ENCODE results near the gene GRM4. TPM values are rescaled to one million over a fixed set of nuclear protein-coding genes. Genes with fewer than 3 reads are reported as not detected.

The GRM4 gene
- polyA plus RNA-seq, 4 donors, result 0.45 to 0.65 (median 0.52) TPM

DNA sequence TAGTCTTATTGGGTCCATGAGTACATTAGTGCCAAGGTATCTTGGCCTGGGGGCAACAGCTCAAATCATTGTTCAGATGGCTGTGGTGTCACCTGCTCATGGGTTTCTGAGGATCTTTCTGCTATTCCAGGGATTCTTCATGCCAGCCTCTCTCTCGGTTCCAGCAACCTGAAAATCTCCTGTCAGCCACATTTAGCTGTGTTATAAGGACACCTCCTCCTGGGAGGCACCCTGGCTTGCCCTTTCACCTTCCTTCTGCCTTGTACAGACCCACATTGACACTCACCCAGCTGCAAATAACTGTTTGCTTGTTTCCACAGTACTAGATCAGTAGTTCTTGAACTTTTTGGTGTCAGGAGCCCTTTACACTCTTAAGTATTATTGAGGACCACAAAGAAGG lies 159.9 kb downstream of the GRM4 start:
- DNase-seq (ENCODE audit: low read depth in 4 of 4, low spot score in 3 of 4), result no peak

GRCh38 chr6:33985313-33985751 lies 160.6 kb downstream of the GRM4 start:
- no peak for DNase-seq (ENCODE audit: low read depth in 4 of 4, low spot score in 3 of 4)

DNA sequence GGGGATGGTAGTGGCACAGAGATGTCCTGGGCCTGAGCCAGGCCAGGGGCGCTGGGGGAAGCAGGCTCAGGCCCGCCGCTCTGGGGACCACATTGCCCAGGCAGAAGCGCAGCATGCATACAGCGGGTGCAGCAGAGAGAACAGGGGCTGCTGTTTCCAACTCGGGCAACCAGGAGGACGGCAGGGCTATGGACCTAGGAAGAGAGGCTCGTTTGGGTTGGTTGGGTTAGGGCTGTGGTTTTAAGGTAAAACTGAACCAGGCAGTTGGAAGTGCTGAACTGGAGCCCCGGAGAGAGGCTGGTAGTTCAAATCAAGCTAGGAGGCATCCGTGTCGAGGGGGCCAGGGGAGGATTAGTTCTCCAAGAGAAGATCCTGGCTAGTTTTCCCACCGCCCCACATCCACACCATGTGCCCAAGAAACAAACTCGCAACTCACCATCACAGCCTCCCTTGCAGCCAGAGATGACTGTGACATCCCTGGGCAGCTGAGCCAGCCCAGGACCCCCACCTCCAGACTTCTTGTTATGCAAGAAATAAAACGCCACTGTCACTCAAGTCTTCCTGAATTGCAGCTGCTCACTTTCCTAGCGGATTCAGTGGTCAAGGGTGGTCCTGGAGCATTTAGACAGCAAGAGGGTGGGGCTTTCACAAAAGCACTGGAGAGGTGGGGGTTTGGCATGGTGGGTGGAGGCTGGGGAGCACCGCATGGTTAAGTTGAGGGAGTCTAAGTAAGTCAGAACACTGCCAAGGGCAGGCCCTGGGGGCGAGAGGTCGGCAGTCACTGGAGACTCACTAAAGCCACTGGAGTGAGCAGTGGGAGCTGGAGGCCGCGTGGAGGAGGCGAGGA lies 161.2 kb downstream of the GRM4 start:
- no peak for DNase-seq (ENCODE audit: low read depth in 4 of 4, low spot score in 3 of 4)

- no peak for DNase-seq (ENCODE audit: low read depth in 4 of 4, low spot score in 3 of 4)
Observed at GRCh38 chr6:33983721-33984465, 162.0 kb downstream of the GRM4 start.

GRCh38 chr6:33983109-33983716 lies 162.7 kb downstream of the GRM4 start:
- DNase-seq (ENCODE audit: low read depth in 4 of 4, low spot score in 3 of 4), result no peak

- no peak for DNase-seq (ENCODE audit: low read depth in 4 of 4, low spot score in 3 of 4)
Observed at GRCh38 chr6:33981861-33982260, 164.0 kb downstream of the GRM4 start.

DNA sequence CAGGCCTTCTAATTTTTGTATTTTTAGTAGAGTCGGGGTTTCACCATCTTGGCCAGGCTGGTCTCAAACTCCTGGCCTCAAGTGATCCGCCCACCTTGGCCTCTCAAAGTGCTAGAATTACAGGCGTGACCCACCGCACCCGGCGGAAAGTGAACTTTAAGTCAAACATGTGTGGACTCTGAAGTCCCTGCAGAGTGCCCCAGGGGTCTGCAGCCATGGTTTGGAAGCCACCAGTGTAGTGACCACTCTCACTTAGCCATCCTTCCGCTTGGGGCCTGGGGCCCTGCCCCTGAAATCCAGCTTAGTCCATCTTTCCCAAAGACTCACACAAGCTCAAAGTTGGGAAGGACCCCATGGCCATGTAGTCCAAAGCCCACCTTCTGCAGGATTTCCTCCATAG lies 164.5 kb downstream of the GRM4 start:
- DNase-seq (ENCODE audit: low read depth in 4 of 4, low spot score in 3 of 4), result no peak

GRCh38 chr6:33980176-33981175 lies 165.4 kb downstream of the GRM4 start:
- DNase-seq (ENCODE audit: low read depth in 4 of 4, low spot score in 3 of 4), result no peak

GRCh38 chr6:33979750-33980149 lies 166.1 kb downstream of the GRM4 start:
- no peak for DNase-seq (ENCODE audit: low read depth in 4 of 4, low spot score in 3 of 4)

DNA sequence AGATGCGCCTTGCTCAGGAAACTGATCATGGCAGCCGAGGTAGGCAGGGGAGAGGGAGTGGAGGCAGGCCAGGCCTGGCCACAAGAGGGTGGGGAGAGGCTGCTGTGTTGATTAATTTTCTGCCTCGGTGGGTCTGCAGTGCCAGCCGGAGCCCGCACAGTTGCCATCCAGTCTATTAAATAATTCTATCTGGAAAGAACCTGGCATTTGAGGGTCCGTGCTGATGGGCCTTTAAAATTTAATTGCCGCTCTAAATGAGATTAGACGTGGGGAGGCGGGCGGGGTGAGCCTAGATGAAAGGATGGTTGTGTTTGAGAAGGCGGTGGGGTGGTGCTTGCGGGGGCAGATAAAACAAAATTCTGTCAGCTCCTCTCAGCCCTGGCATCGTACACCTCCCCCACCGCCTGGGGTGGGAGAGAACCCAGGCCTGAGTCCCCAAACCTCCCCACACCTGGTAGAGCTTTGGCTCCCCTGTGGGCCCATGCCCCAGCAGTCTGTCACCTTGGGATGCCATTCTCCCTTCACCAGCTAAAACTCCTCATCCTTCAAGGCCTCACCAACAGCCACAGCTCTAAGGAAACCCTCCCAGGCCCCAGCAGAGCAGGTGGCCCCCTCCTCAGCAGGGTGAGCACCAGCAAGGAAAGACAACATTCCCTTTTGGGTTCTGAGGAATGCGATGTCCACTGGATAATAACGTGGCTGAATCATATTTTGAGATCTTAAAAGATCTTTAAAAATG lies 167.3 kb downstream of the GRM4 start:
- no peak for DNase-seq (ENCODE audit: low read depth in 4 of 4, low spot score in 3 of 4)

DNA sequence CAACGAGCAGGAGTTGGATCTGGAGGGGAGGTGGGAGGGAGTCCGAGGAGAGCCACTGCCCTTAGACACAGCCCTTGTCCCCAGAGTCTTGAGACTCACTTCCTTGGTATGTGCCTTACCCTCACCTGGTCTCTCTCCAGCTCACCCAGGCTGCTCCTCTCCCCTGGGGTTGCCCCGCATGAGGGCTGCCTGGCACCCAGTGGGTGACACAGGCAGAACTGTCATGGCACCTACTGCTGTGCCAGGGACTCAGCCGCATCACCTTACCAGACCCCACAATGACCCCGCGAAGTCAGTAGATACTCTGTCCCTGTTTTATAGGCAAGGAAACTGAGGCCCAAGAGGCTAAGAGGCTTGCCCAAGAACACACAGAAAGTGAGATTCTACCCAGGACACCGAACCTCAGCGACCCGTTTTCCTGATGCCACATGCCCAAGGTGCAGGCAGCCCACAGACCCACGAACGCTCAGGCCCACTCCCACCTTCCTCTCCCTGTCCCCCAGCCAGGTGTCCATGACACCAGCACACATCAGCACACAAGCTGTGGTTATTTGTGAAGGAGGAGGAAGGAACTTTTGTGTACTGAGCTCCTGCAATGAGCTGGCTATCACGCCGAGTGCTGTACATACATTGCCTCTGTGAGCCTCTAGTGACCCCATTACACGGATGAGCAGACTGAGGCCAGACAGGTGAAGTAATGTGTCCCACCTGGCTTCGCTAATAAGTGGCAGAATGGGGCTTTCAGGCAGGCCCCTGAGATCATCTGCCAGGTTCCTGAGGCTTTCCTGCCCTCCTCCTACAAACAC lies 168.1 kb downstream of the GRM4 start:
- no peak for DNase-seq (ENCODE audit: low read depth in 4 of 4, low spot score in 3 of 4)

GRCh38 chr6:33976437-33977360 lies 169.2 kb downstream of the GRM4 start:
- DNase-seq (ENCODE audit: low read depth in 4 of 4, low spot score in 3 of 4), result no peak

- no peak for DNase-seq (ENCODE audit: low read depth in 4 of 4, low spot score in 3 of 4)
Observed at GRCh38 chr6:33975661-33976436, 170.0 kb downstream of the GRM4 start.

DNA sequence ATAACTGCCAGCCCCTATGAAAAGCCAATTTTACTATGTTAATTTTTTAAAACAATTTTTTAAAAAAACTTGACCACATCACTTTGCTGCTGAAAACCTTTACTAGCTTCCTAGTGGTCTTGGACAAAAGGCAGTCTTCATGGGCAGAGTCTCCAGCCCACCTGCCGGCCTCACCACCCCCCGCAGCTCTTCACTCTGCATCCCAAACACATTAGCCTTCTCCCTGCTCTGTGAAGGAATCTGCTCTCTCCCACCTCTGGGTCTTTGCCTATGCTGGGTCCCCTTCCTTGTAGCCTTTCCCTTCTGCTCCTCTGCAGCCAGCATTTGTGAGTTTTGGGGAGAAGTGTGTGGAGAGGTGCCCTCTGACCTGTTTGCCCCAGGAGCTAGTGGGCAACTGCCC lies 171.4 kb downstream of the GRM4 start:
- DNase-seq (ENCODE audit: low read depth in 4 of 4, low spot score in 3 of 4), result no peak

GRCh38 chr6:33974030-33974429 lies 171.9 kb downstream of the GRM4 start:
- DNase-seq (ENCODE audit: low read depth in 4 of 4, low spot score in 3 of 4), result no peak

DNA sequence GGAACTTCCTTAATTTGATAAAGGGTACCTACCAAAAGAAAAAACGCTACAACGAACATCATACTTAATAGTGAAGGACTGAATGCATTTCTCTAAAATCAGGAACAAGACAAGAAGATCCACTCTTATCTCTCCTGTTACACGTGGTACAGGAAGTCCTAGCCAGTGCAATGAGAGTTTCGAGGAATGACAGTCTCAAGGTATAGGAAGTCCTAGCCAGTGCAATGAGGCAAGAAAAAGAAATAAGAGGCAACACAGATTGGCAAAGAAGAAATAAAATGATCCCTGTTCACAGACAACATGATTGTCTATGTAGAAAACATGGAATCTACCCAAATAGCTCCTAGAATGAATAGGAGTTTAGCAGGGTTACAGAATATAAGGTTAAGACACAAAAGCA lies 174.3 kb downstream of the GRM4 start:
- DNase-seq (ENCODE audit: low read depth in 4 of 4, low spot score in 3 of 4), result no peak

All from right renal pelvis (tissue), 4 donors.